Spleen (tissue), 11 donors: ENCODE data around the gene POU6F2. TPM values are rescaled to one million over a fixed set of nuclear protein-coding genes. Genes with fewer than 3 reads are reported as not detected.

Experiments used
- DNase-seq: peaks from one replicate; pipeline ENCODE4 v3.0.0-alpha.2; 2020
- H3K27ac ChIP-seq, 8 donors: fragments of 200-600 bp; sonication (generic) in 7 of 8; 1 replicate in 4 of 8; 2 replicates in 4 of 8; pipeline versions ENCODE4 v1.5.0 to v1.8.0; 2016 to 2021; ENCODE audit warnings: inconsistent platforms in 4 of 8, mild to moderate bottlenecking in 4 of 8, moderate library complexity in 1 of 8
- H3K27me3 ChIP-seq, 7 donors: fragments of 200-600 bp; sonication (generic) in 6 of 7; replicated peaks in 1 of 7; 1 replicate in 4 of 7; 2 replicates in 3 of 7; pipeline versions ENCODE4 v1.5.0 to v1.8.0; 2016 to 2021; ENCODE audit warnings: inconsistent platforms in 3 of 7, mild to moderate bottlenecking in 1 of 7
- H3K36me3 ChIP-seq, 6 donors: fragments of 200-600 bp; sonication (generic) in 5 of 6; 1 replicate in 4 of 6; 2 replicates in 2 of 6; pipeline versions ENCODE4 v1.5.0 to v1.8.0; 2016 to 2021; ENCODE audit warnings: inconsistent platforms in 2 of 6
- H3K4me1 ChIP-seq, 6 donors: fragments of 200-600 bp; sonication (generic) in 5 of 6; 1 replicate in 3 of 6; 2 replicates in 3 of 6; pipeline versions ENCODE4 v1.5.0 to v1.8.0; 2016 to 2021; ENCODE audit warnings: inconsistent platforms in 3 of 6
- H3K4me3 ChIP-seq, 8 donors: fragments of 200-600 bp; sonication (generic) in 7 of 8; 1 replicate in 4 of 8; 2 replicates in 4 of 8; pipeline versions ENCODE4 v1.5.0 to v1.8.0; 2016 to 2021; ENCODE audit warnings: inconsistent platforms in 4 of 8, mild to moderate bottlenecking in 4 of 8, moderate library complexity in 2 of 8
- H3K9me3 ChIP-seq, 8 donors: fragments of 200-600 bp; sonication (generic) in 7 of 8; 1 replicate in 4 of 8; 2 replicates in 4 of 8; pipeline versions ENCODE4 v1.5.0 to v1.8.0; 2016 to 2021; ENCODE audit warnings: inconsistent platforms in 4 of 8
- POLR2A ChIP-seq, 3 donors: fragments of 450-650 bp; IDR thresholded peaks; one replicate each; pipeline ENCODE4 v1.5.1; 2017; ENCODE audit warnings: antibody characterized with exemption in 3 of 3, mild to moderate bottlenecking in 1 of 3
- POLR2AphosphoS5 ChIP-seq, 3 donors: sonication (generic); formaldehyde crosslinking; IDR thresholded peaks; one replicate each; pipeline ENCODE4 v1.5.1; 2017; ENCODE audit warnings: antibody characterized with exemption in 3 of 3
- WGBS, 5 donors: extraction: QIAGEN DNeasy Blood & Tissue Kit in 3 of 5; methylation state at CpG; one replicate each; pipeline versions ENCODE4 v1.1.5 to v1.1.7; 2013 to 2018; 5-methylcytosine and 5-hydroxymethylcytosine counted together
- intact Hi-C: fragments of 100-400 bp; cut with DNase I; formaldehyde crosslinking; loops from one replicate; pipeline ENCODE4 v1.15.0; 2023; ENCODE audit warnings: low total_unique reads
- polyA plus RNA-seq, 3 donors: library from polyadenylated mRNA; stranded (reverse); fragments of 200-250 nt; gene quantifications; one replicate each; pipeline ENCODE4 v1.2.1, GENCODE V29; 2013
- total RNA-seq, 7 donors: library from RNA; depleted of rRNA in 3 of 7; stranded (reverse); fragments of >200 nt in 3 of 7; fragmentation: NEBNext Ultra II Directional in 4 of 7; extraction: Animal tissue kit (Norgen Biotek cat#: 25700) in 4 of 7; gene quantifications; one replicate each; pipeline versions ENCODE4 v1.1.0 to v1.2.1, GENCODE V29; 2016 to 2021
- TF ChIP-seq, protein P1 (sequence below), 11 experiments: fragments of 200-600 bp in 7 of 11; fragments of 450-650 bp in 4 of 11; sonication (generic) in 4 of 11; IDR thresholded peaks in 8 of 11; conservative IDR thresholded peaks in 3 of 11; 1 replicate in 7 of 11; 2 replicates in 4 of 11; pipeline versions ENCODE4 v1.4.0 to v1.8.0; 2016 to 2021; ENCODE audit warnings: antibody characterized with exemption in 11 of 11, inconsistent platforms in 4 of 11, mild to moderate bottlenecking in 1 of 11
- donor health status: healthy with polysubstance abuse.
- donor health status: DM: no; HTN: no; CAD: no; lungs with moderate emphysema.
- donor health status: DM: no; HTN: no; CAD: no.
- donor health status: Bipolar disorder and iron deficiency.
- donor health status: healthy.
- donor health status: DM: no; HTN: no; CAD: no.
- donor health status: DM: yes; HTN: yes; CAD: no.

POU6F2 gene
- total and polyA plus RNA-seq, 10 donors, result 0.04 to 0.54 (median 0.23) TPM; not detected in 7

DNA sequence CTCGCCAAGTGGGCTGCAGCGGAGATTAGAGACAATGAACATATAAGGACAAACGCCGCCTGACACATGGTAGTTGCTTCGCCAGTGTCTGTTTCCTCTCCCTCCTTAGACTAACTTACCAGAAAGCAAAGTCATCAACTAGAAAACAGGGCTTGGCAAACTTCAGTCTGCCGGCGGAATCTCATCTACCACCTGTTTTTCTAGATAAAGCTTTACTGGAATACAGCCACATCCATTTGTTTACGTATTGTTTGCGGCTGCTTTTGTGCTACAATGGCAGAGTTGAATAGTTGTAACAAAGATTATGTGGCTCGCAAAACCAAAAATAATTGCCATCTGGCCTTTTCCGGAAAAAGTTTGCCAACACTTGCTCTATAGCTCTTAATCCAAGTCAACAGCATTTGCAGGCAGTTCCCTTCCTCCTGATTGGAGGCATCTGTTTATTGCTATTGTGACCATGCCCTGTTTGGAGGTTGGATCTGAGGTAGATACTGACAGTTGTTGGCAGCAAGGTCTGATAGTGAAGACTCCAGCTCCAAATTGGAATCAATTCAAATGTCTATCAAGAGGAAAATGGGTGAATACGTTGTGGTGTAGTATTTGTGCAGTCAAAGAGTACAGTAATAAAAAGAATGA, 260.6 kb downstream of the POU6F2 start:
- Histone ChIP-seq H3K9me3 (peaks cover 0 to 10% (median 2%) of the 10 kb centered on the region in 8 donors), H3K36me3 (no peaks in the 10 kb centered on the region), H3K27ac (no peak overlapping the region), H3K4me1 (no peaks in the 10 kb centered on the region), H3K4me3 (no peak overlapping the region), H3K27me3 (peaks cover 0 to 3% (median 0%) of the 10 kb centered on the region in 7 donors)
- no peak for TF ChIP-seq POLR2AphosphoS5 (IDR thresholded peaks at IDR 0.05)
- no peak for TF ChIP-seq POLR2A (IDR thresholded peaks at IDR 0.05)
- TF ChIP-seq, protein P1, sequence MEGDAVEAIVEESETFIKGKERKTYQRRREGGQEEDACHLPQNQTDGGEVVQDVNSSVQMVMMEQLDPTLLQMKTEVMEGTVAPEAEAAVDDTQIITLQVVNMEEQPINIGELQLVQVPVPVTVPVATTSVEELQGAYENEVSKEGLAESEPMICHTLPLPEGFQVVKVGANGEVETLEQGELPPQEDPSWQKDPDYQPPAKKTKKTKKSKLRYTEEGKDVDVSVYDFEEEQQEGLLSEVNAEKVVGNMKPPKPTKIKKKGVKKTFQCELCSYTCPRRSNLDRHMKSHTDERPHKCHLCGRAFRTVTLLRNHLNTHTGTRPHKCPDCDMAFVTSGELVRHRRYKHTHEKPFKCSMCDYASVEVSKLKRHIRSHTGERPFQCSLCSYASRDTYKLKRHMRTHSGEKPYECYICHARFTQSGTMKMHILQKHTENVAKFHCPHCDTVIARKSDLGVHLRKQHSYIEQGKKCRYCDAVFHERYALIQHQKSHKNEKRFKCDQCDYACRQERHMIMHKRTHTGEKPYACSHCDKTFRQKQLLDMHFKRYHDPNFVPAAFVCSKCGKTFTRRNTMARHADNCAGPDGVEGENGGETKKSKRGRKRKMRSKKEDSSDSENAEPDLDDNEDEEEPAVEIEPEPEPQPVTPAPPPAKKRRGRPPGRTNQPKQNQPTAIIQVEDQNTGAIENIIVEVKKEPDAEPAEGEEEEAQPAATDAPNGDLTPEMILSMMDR (IDR thresholded peaks at IDR 0.05 in 8 of 11, conservative IDR thresholded peaks at IDR 0.05 in 3 of 11), result no peak
- no peak for DNase-seq
- intact Hi-C loops, result no loop called here
- 90 to 94% (median 91%) methylated on average over 12 of the region's 12 CpGs for WGBS, 5 donors

DNA sequence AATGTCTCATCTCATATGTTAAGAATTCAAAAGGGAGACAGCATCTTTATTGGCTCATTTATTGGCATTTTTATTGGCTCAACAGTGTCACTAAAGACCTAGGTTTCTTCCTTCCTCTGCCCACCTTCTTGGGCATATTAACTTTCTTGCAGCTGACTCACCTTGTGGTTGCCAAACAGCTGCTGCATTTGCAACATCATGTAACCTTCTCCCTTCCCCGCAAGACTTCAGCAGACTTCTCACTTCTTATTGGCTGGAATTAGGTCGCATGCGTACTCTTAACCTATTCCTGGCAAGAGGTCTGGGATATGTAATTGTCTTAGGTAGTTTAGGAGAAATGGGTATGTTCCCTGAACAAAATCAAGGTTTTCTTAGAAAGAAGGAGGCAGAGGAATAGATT, 263.2 kb downstream of the POU6F2 start:
- DNase-seq, result no peak
- intact Hi-C loops, result no loop called here
- Histone ChIP-seq H3K27ac (no peak overlapping the region), H3K4me1 (no peaks in the 10 kb centered on the region), H3K9me3 (peaks cover 0 to 10% (median 2%) of the 10 kb centered on the region in 8 donors), H3K27me3 (peaks cover 0 to 12% (median 0%) of the 10 kb centered on the region in 7 donors), H3K36me3 (no peaks in the 10 kb centered on the region), H3K4me3 (no peak overlapping the region)
- TF ChIP-seq, protein P1 (IDR thresholded peaks at IDR 0.05 in 8 of 11, conservative IDR thresholded peaks at IDR 0.05 in 3 of 11), result no peak
- TF ChIP-seq POLR2A (IDR thresholded peaks at IDR 0.05) (no peak), POLR2AphosphoS5 (IDR thresholded peaks at IDR 0.05) (no peak)
- WGBS, 5 donors, result 70 to 95% (median 91%) methylated on average over 3 of the region's 3 CpGs

DNA sequence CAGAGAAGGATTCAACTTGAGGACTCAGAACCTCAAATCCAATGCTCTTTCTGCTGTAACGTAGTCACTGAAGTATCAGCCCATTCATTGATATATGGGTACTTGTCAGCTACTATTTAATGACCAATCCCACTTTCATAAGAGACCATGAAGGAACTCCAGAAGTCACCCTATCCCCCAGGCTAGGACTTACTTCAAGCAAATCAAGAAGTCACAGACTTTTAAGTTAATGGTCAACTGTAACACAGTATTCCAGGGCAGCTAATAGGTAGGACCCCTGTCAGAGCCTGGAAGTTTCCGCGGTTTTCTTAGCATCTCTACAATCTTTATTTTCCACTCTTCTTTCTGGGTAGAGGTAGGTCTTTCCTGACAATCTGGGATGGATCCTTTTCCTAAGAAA, 269.9 kb downstream of the POU6F2 start:
- no peak for DNase-seq
- 81 to 94% (median 88%) methylated on average over 3 of the region's 3 CpGs for WGBS, 5 donors
- intact Hi-C loops, result no loop called here
- Histone ChIP-seq H3K27ac (no peak overlapping the region), H3K27me3 (peaks cover 0 to 13% (median 0%) of the 10 kb centered on the region in 7 donors), H3K9me3 (peaks cover 0 to 3% (median 0%) of the 10 kb centered on the region in 8 donors), H3K4me1 (no peaks in the 10 kb centered on the region), H3K36me3 (no peaks in the 10 kb centered on the region), H3K4me3 (no peak overlapping the region)
- TF ChIP-seq POLR2AphosphoS5 (IDR thresholded peaks at IDR 0.05) (no peak), POLR2A (IDR thresholded peaks at IDR 0.05) (no peak)
- TF ChIP-seq, protein P1 (IDR thresholded peaks at IDR 0.05 in 8 of 11, conservative IDR thresholded peaks at IDR 0.05 in 3 of 11), result no peak

DNA sequence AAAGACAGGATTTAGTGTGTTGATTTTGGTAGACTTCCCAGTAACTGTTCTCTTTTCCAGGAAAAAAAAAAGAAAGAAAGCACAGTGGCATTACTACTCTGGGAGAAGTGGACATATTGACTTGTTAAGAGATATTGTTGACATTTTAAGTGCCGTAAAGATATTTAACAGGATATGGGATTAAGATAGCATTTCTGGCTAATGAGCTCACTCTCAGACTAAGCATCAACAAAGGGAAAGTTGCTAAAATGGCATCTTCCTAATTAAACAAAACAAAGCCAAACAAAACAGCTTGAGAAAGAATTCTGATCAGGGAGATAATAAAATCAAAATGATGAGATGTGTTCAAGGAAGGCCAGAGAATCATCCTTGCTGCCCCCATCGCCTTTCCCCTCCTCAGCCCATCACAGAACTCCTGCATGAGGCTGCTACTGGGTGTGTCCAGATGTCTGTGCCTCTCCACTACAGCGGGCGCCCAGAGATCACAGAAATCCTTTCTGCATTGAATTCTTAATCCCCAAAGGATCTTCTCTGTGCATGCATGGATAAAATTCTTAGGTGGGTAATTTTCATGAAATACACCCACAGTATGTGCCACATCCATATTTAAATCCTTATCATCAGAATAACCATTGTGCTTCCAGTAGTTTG, 270.5 kb downstream of the POU6F2 start:
- no peak overlapping the region for H3K4me3 ChIP-seq
- intact Hi-C loops, result no loop called here
- 74 to 87% (median 78%) methylated on average over 4 of the region's 4 CpGs for WGBS, 5 donors

More for the DNA sequence above, 270.5 kb downstream of the POU6F2 start:
- no peak for DNase-seq
- Histone ChIP-seq H3K9me3 (no peaks in the 10 kb centered on the region), H3K27ac (no peak overlapping the region), H3K27me3 (peaks cover 0 to 17% (median 0%) of the 10 kb centered on the region in 7 donors), H3K36me3 (no peaks in the 10 kb centered on the region), H3K4me1 (no peaks in the 10 kb centered on the region)
- TF ChIP-seq, protein P1 (IDR thresholded peaks at IDR 0.05 in 8 of 11, conservative IDR thresholded peaks at IDR 0.05 in 3 of 11), result no peak
- TF ChIP-seq POLR2AphosphoS5 (IDR thresholded peaks at IDR 0.05) (no peak), POLR2A (IDR thresholded peaks at IDR 0.05) (no peak)
